Measurements from ENCODE around the gene FBXO44. TPM values are rescaled to one million over a fixed set of nuclear protein-coding genes. Genes with fewer than 3 reads are reported as not detected.

Gene FBXO44
- total RNA-seq, 4 donors from 2014 or later = 5.0 to 20.4 (median 7.0) TPM

- no peak for TF ChIP-seq CTCF (IDR thresholded peaks at IDR 0.05)
- no peaks in the 10 kb centered on the region for H3K9me3 ChIP-seq
- H3K27ac ChIP-seq = no peak overlapping the region
- DNase-seq = no peak
- peaks cover 0 to 89% (median 0%) of the 10 kb centered on the region in 4 donors for H3K27me3 ChIP-seq
- H3K36me3 ChIP-seq = no peaks in the 10 kb centered on the region
- no peaks in the 10 kb centered on the region for H3K4me1 ChIP-seq
- 88 to 89% methylated on average over 1 to 7 of the region's 7 CpGs for WGBS, 2 donors
- intact Hi-C loops (cut with DNase I) = no loop called here
- H3K4me3 ChIP-seq = no peak overlapping the region
Observed at GRCh38 chr1:11628767-11629166, 25.9 kb upstream of the FBXO44 start.

DNA sequence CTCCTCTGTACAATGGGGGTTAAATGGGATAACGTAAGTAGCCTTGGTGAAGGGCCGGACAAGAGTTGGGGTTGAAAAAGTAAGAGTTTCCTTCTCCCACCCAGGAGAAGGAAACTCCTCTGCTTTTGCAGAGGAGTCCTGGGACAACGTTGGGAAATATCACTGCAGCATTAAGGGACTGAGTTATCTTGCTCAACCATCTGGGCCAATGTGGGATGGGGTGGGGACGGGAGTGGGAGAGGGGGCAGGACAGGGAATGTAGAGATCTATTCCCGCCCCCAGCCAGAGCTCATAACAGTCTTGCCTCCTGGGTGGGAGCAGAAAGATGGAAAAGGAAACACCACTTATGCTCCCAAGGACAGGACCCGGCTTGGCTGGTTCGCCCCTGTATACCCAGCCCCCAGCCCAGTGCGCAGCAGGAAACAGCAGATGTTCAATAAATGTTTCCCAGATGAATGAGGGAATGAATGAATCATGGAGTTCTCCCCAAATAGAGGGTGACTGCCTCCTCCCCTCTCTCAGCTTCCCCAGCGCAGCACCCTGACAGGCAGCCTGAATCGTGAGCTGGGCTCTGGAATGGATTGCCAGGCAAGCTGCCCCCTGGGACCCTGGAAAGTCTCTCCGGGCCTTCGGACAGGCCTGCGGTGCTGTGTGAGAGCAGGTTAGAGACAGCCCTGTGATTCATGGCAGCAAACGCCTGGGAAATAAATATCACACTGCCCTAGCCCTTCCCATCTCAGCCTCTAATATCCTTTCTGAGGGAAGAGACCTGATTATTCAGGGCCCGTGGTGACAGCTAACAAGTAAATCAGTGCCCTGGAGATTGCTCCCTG is 25.3 kb upstream of the FBXO44 start:
- Histone ChIP-seq H3K4me1 (no peaks in the 10 kb centered on the region), H3K36me3 (no peaks in the 10 kb centered on the region), H3K4me3 (no peak overlapping the region), H3K9me3 (no peaks in the 10 kb centered on the region), H3K27me3 (peaks cover 0 to 92% (median 0%) of the 10 kb centered on the region in 4 donors), H3K27ac (no peak overlapping the region)
- no peak for TF ChIP-seq POLR2A (IDR thresholded peaks at IDR 0.05)
- no peak for TF ChIP-seq CTCF (IDR thresholded peaks at IDR 0.05)
- no peak for DNase-seq
- intact Hi-C loops (cut with DNase I) = no loop called here
- 58 to 59% methylated on average over 5 of the region's 15 CpGs for WGBS, 2 donors

DNA sequence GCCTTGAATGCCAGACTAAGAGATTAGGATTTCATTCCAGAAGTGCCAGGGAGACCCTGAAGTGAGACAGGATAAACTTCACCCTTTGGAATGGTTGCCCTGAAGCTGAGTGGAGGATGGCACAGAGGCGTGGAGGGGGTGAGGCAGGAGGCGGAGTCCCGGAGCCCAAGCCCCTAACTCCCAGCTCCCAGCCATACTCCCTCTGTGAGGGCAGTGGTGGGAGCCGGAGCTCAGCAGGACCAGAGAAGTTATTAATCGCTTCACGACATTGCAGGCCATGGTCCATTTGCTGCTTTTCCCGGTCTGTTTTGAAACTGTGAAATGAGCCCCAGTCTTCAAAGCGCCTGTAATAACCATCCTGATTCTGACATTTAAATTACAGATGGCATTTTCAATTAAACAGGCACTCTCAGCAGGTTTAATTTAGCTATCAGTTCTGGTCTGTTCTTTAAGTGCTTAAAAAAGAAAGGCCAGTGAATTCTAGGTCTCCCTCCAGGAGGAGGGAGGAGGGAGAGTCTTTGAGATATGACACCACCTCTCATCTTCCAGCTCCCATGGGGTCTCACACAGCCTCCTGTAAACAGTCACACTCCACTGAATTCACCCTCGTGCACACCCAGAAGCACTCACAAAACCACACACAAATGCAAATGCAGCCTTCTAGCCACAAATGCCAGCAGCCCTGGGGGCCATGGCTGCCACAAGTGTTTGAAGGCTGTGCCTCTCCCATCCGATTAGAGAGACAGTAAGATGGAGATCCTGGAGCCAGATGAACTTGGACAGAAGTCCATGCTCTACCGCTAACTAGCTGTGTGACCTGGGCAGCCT is 20.1 kb upstream of the FBXO44 start:
- Histone ChIP-seq H3K9me3 (no peaks in the 10 kb centered on the region), H3K4me1 (no peaks in the 10 kb centered on the region), H3K27me3 (peaks cover 0 to 90% (median 0%) of the 10 kb centered on the region in 4 donors), H3K36me3 (no peaks in the 10 kb centered on the region), H3K4me3 (no peak overlapping the region), H3K27ac (no peak overlapping the region)
- intact Hi-C loops (cut with DNase I) = no loop called here
- DNase-seq = no peak
- WGBS, 2 donors = 75 to 81% methylated on average over 10 to 11 of the region's 11 CpGs
- TF ChIP-seq POLR2A (IDR thresholded peaks at IDR 0.05) = no peak
- TF ChIP-seq CTCF (IDR thresholded peaks at IDR 0.05) = no peak

DNA sequence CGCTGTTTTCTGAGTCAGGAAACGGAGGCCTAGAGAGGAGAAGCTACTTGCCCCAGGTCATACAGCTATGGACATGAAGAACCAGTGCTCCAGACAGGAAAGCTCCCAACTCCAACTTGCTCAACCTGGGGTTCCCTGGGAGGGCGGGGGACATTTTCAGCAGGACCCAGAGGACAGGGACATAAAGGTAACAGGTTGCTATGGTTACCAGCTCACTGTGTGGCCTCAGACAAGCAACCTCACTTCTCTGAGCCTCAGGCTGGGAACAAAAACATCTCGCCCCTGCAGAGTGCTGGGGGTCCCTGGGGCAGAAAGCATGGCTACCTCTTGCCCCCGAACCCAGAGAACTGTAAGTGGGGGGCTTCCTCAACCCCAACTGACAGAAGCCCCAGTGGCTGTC is 16.6 kb upstream of the FBXO44 start:
- no peaks in the 10 kb centered on the region for H3K9me3 ChIP-seq
- H3K4me1 ChIP-seq = no peaks in the 10 kb centered on the region
- H3K4me3 ChIP-seq = no peak overlapping the region
- intact Hi-C loops (cut with DNase I) = no loop called here
- TF ChIP-seq CTCF (IDR thresholded peaks at IDR 0.05) = no peak
- 44% methylated on average over 4 of the region's 5 CpGs; no CpG with 5 or more reads in 1 of the 2 donors for WGBS, 2 donors
- DNase-seq = no peak
- H3K27ac ChIP-seq = no peak overlapping the region
- H3K27me3 ChIP-seq = peaks cover 0 to 77% (median 0%) of the 10 kb centered on the region in 4 donors
- H3K36me3 ChIP-seq = no peaks in the 10 kb centered on the region

DNA sequence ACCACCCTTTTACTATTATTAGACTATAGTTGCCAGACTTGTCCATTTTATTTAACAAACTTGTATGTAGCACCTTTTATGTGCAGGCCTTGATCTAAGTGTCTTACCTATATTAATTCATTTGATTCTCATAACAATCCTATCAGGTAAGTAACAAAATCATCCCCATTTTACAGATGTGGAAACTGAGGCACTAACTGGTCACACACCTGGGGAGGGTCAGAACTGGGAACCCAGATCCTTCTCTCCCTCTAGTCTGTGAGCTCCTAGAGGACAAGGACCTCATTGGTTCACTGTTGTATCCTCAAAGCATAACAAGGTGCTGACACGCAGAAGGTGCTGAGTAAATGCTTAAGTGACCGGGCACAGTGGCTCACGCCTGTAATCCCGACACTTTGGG is 15.3 kb upstream of the FBXO44 start:
- intact Hi-C loops (cut with DNase I) = no loop called here
- no peak for DNase-seq

More for the DNA sequence above, 15.3 kb upstream of the FBXO44 start:
- Histone ChIP-seq H3K36me3 (no peaks in the 10 kb centered on the region), H3K27me3 (peaks cover 0 to 67% (median 0%) of the 10 kb centered on the region in 4 donors), H3K27ac (no peak overlapping the region), H3K4me3 (no peak overlapping the region), H3K9me3 (no peaks in the 10 kb centered on the region), H3K4me1 (no peaks in the 10 kb centered on the region)
- WGBS, 2 donors = 89 to 90% methylated on average over 2 to 4 of the region's 4 CpGs
- TF ChIP-seq POLR2A (IDR thresholded peaks at IDR 0.05) (no peak), CTCF (IDR thresholded peaks at IDR 0.05) (no peak)
